ENCODE results near the gene APOBEC3C.

Gene APOBEC3C
- total RNA-seq = 51.8 to 260 (median 78.6) reads per million in 9 experiments

DNA sequence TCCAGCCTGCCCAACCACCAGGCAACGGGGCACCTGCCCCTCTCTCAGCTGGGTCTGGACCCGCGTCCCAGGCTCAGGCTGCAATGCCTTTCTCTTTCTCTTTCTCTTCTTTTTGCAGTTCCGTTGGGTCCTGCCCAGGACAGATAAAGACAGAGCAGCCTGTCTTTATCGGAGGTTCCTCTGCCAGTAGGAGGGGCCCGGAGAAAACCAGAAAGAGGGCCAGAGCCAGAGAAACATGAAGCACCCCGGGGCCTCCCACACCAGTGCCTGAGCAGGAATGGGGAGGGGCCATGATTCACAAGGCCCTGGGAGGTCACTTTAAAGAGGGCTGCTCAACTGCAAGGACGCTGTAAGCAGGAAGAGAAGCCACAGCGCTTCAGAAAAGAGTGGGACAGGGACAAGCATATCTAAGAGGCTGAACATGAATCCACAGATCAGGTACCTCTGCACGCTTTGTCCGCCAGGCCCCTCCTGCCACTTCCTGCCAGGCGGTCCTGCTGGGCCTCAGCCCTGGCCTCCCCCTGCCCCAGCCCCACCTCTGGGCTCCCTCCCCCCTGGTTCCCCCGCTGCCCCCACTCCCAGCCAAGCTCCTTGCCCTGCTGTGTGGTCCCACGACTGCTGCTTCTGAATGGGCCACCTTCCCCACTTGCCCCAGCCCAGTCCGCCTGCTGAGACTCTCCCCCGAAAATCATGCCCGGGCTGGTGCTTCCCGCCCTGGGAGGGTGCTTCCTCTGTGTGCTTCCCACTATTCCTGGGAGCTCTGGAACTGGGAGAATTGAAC lies at the start of gene APOBEC3C:
APOBEC3C (plus strand) TSS at position 316 of the 781 bp plus-strand sequence; CDS start at position 422, 106 bp downstream.
- Mint-ChIP-seq H3K27me3 (no peaks in the 10 kb centered on the region), H3K4me1 (ENCODE audit: low read depth in 2 of 2) (peaks cover 30 to 31% of the 10 kb centered on the region in 2 donors), H3K9me3 (no peaks in the 10 kb centered on the region), H3K4me3 (peak within 1 kb of the TSS; percentile 98 to 99), H3K27ac (peak within 1 kb of the TSS; percentile 95 to 96), H3K36me3 (ENCODE audit: insufficient read depth) (peaks cover 18% of the 10 kb centered on the region)
- ATAC-seq (replicated peaks) (peak; percentile 93), DNase-seq (peak; percentile 67 to 69 (median 67))

DNA sequence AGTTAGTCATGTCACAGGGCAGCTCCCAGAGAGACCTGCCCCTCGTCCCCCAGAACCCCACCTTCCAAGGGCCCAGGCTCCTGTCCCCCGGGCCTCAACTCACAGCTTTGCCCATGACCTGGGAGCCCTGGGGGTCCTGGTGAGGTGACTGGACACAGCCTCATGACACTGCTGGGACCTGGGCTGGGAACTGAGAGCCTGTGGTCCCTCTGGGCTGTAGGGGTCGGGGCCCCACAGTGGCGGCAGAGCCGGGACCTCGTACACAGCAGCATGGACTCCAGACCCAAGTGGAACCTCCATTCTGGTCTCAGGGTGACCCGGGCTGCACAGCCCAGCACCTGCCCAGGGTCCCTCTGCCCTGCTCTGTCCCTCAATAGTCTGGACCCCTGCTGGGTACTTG lies 49.8 kb upstream of the APOBEC3C start:
- Mint-ChIP-seq H3K36me3 (ENCODE audit: insufficient read depth) (no peaks in the 10 kb centered on the region), H3K9me3 (no peaks in the 10 kb centered on the region), H3K4me3 (no peak overlapping the region), H3K4me1 (ENCODE audit: low read depth in 2 of 2) (peaks cover 0 to 7% of the 10 kb centered on the region in 2 donors), H3K27me3 (peaks cover 10 to 54% of the 10 kb centered on the region in 2 donors), H3K27ac (no peak overlapping the region)
- DNase-seq (no peak), ATAC-seq (replicated peaks) (no peak)

DNA sequence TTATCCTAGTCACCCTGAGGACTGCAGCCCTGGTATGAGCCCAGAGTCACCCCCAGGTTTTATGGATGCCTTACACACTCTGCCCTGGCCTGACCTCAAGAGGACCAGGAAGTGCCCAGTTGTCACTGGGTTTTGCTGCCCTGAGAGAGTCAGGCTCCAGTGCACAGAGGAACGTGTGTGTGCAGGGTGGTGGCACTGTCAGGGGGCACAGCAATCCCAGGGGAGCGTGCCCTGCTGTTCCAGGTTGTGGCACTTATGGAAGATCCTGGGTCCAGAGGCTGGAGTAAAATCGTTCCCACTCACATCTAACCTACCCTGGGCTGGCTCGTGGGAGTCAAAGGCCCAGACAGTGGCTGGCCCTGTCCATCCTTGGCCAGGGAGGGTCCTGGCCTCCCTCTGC lies 49.1 kb upstream of the APOBEC3C start:
- Mint-ChIP-seq H3K9me3 (no peaks in the 10 kb centered on the region), H3K4me3 (no peak overlapping the region), H3K27me3 (peaks cover 12 to 61% of the 10 kb centered on the region in 2 donors), H3K27ac (no peak overlapping the region), H3K36me3 (ENCODE audit: insufficient read depth) (no peaks in the 10 kb centered on the region), H3K4me1 (ENCODE audit: low read depth in 2 of 2) (peaks cover 0 to 7% of the 10 kb centered on the region in 2 donors)
- DNase-seq (no peak), ATAC-seq (replicated peaks) (no peak)

DNA sequence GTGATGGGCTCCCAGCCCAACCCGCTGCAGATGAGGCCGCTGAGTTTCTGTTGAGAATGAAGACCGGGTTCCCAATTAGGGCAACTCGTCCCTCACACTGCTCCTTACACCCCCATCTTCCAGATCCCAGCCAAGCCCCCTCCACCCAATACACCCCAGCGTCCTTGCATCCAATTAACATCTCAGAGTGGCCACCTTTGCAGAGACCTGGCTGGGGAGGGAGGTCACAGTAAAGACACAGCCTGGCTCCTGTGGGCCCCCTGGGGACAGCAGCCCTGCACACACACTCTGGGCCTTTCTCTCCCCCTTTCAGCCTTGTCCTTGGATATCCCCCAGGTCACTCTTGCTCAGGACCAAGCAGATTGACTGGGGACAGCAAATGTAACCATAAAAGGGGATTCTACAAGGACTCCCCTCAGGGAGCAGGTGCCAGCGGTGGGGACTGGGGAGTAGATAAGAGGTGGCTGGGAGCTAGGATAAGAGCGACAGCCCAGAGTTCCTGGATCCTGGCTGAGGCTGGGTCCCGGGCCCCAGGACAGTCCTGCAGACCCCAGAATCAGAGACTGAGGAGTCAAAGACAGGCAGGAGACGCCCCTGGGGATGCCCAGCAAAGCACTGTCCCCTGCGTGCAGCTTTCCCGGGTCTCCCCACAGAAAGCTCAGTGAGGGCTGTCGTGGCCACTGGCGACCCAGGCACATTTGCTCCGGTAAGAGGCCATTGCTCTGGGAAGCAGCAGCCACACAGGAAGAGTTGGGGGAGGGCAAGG lies 48.3 kb upstream of the APOBEC3C start:
- H3K9me3 Mint-ChIP-seq = no peaks in the 10 kb centered on the region
- DNase-seq (no peak), ATAC-seq (replicated peaks) (no peak)
- no peaks in the 10 kb centered on the region for H3K36me3 Mint-ChIP-seq (ENCODE audit: insufficient read depth)
- peak overlapping the region in 1 of 2 donors; percentile 29 for H3K27ac Mint-ChIP-seq
- H3K4me1 Mint-ChIP-seq (ENCODE audit: low read depth in 2 of 2) = peaks cover 0 to 7% of the 10 kb centered on the region in 2 donors
- peaks cover 19 to 69% of the 10 kb centered on the region in 2 donors for H3K27me3 Mint-ChIP-seq
- no peak overlapping the region for H3K4me3 Mint-ChIP-seq

GRCh38 chr22:38966380-38966702 lies 47.7 kb upstream of the APOBEC3C start:
- DNase-seq = no peak
- Mint-ChIP-seq H3K4me1 (ENCODE audit: low read depth in 2 of 2) (peaks cover 0 to 7% of the 10 kb centered on the region in 2 donors), H3K4me3 (no peak overlapping the region), H3K27ac (peak overlapping the region in 1 of 2 donors; percentile 67), H3K27me3 (peaks cover 23 to 75% of the 10 kb centered on the region in 2 donors), H3K9me3 (no peaks in the 10 kb centered on the region), H3K36me3 (ENCODE audit: insufficient read depth) (no peaks in the 10 kb centered on the region)
- ATAC-seq (replicated peaks) = no peak

GRCh38 chr22:38966942-38967341 lies 47.1 kb upstream of the APOBEC3C start:
- no peak overlapping the region for H3K4me3 Mint-ChIP-seq
- H3K27me3 Mint-ChIP-seq = peaks cover 29 to 77% of the 10 kb centered on the region in 2 donors
- H3K36me3 Mint-ChIP-seq (ENCODE audit: insufficient read depth) = no peaks in the 10 kb centered on the region
- no peak for ATAC-seq (replicated peaks)
- no peaks in the 10 kb centered on the region for H3K9me3 Mint-ChIP-seq
- no peak for DNase-seq
- H3K4me1 Mint-ChIP-seq (ENCODE audit: low read depth in 2 of 2) = peaks cover 0 to 7% of the 10 kb centered on the region in 2 donors
- peak overlapping the region; percentile 24 to 67 for H3K27ac Mint-ChIP-seq

GRCh38 chr22:38967451-38968450 lies 46.3 kb upstream of the APOBEC3C start:
- Mint-ChIP-seq H3K36me3 (ENCODE audit: insufficient read depth) (peaks cover 3% of the 10 kb centered on the region), H3K9me3 (no peaks in the 10 kb centered on the region), H3K4me1 (ENCODE audit: low read depth in 2 of 2) (peaks cover 0 to 7% of the 10 kb centered on the region in 2 donors), H3K27ac (peak overlapping the region in 1 of 2 donors; percentile 24), H3K27me3 (peaks cover 31 to 77% of the 10 kb centered on the region in 2 donors), H3K4me3 (no peak overlapping the region)
- DNase-seq (no peak), ATAC-seq (replicated peaks) (peak; percentile 27)

- Mint-ChIP-seq H3K9me3 (no peaks in the 10 kb centered on the region), H3K27ac (peak overlapping the region in 1 of 2 donors; percentile 18), H3K36me3 (ENCODE audit: insufficient read depth) (peaks cover 3% of the 10 kb centered on the region), H3K4me3 (no peak overlapping the region), H3K4me1 (ENCODE audit: low read depth in 2 of 2) (peaks cover 3 to 14% of the 10 kb centered on the region in 2 donors), H3K27me3 (peaks cover 31 to 77% of the 10 kb centered on the region in 2 donors)
- DNase-seq (no peak), ATAC-seq (replicated peaks) (no peak)
These were observed 45.3 kb upstream of the APOBEC3C start for GRCh38 chr22:38968801-38969200.

DNA sequence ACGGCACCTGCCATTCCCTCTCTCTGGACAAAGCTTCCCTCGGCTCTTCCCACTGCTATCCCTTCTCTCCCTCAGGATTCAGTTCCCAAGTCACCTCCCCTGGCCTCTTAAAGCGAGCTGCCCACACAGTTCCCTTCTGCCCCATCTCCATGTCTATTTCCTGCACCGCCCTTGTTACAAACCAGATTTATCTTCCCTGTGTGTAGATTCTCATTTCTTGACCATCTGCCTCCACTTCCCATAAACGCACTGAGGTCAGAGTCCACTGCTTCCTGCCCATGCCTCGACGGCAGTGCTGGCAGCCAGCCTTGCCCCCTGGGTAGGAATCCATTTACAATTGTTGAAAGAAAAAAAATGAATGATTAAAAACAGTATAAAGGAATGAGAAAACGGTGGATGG lies 43.5 kb upstream of the APOBEC3C start:
- DNase-seq (no peak), ATAC-seq (replicated peaks) (no peak)
- Mint-ChIP-seq H3K36me3 (ENCODE audit: insufficient read depth) (peaks cover 3% of the 10 kb centered on the region), H3K27ac (peak overlapping the region in 1 of 2 donors; percentile 28), H3K4me1 (ENCODE audit: low read depth in 2 of 2) (peaks cover 3 to 16% of the 10 kb centered on the region in 2 donors), H3K4me3 (no peak overlapping the region), H3K9me3 (no peaks in the 10 kb centered on the region), H3K27me3 (peaks cover 31 to 60% of the 10 kb centered on the region in 2 donors)

DNA sequence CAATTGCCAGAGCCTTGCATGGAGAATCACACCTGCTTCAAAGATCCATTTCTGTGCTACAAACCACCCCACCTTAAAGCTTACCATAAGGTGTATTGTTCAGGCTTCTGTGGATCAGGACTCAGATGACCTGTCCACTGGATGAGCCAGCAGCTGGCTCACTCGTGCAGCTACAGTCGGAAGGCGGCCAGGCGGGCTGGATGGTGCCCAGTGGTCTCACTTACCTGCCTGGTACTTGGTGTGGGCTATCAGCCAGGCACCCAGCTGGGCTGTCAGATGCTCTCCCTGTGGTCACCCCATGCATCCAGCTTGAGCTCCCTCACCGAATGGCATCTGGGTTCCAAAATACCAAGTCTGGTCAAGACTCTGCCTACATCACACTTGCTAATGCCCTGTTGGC lies 42.9 kb upstream of the APOBEC3C start:
- DNase-seq (no peak), ATAC-seq (replicated peaks) (no peak)
- Mint-ChIP-seq H3K4me1 (ENCODE audit: low read depth in 2 of 2) (peaks cover 3 to 16% of the 10 kb centered on the region in 2 donors), H3K9me3 (no peaks in the 10 kb centered on the region), H3K27me3 (peaks cover 31 to 54% of the 10 kb centered on the region in 2 donors), H3K36me3 (ENCODE audit: insufficient read depth) (peaks cover 3% of the 10 kb centered on the region), H3K4me3 (no peak overlapping the region), H3K27ac (no peak overlapping the region)

- H3K36me3 Mint-ChIP-seq (ENCODE audit: insufficient read depth) = peaks cover 3% of the 10 kb centered on the region
- H3K27ac Mint-ChIP-seq = no peak overlapping the region
- no peaks in the 10 kb centered on the region for H3K9me3 Mint-ChIP-seq
- H3K4me1 Mint-ChIP-seq (ENCODE audit: low read depth in 2 of 2) = peaks cover 3 to 13% of the 10 kb centered on the region in 2 donors
- ATAC-seq (replicated peaks) = no peak
- DNase-seq = no peak
- peaks cover 29 to 48% of the 10 kb centered on the region in 2 donors for H3K27me3 Mint-ChIP-seq
- no peak overlapping the region for H3K4me3 Mint-ChIP-seq
These were observed 42.3 kb upstream of the APOBEC3C start for GRCh38 chr22:38971791-38972190.

GRCh38 chr22:38972558-38972957 lies 41.5 kb upstream of the APOBEC3C start:
- H3K4me3 Mint-ChIP-seq = no peak overlapping the region
- H3K36me3 Mint-ChIP-seq (ENCODE audit: insufficient read depth) = peaks cover 3% of the 10 kb centered on the region
- H3K27ac Mint-ChIP-seq = no peak overlapping the region
- DNase-seq = no peak
- no peak for ATAC-seq (replicated peaks)
- H3K27me3 Mint-ChIP-seq = peaks cover 27 to 40% of the 10 kb centered on the region in 2 donors
- peaks cover 3 to 12% of the 10 kb centered on the region in 2 donors for H3K4me1 Mint-ChIP-seq (ENCODE audit: low read depth in 2 of 2)
- no peaks in the 10 kb centered on the region for H3K9me3 Mint-ChIP-seq
